HG02623 (cell line): ENCODE results near the gene ANKHD1.

Source experiments
- ATAC-seq: cut with Tn5 transposase; IDR thresholded peaks from one replicate; pipeline ENCODE4 v1.9.1; 2021; ENCODE audit warnings: moderate library complexity; ENCODE audit not compliant: unreplicated experiment

Gene ANKHD1

GRCh38 chr5:140588311-140589070 lies 186.9 kb downstream of the ANKHD1 start:
- ATAC-seq: no peak
